Measurements from ENCODE around the gene SEMA6B. TPM values are rescaled to one million over a fixed set of nuclear protein-coding genes. Genes with fewer than 3 reads are reported as not detected.

Gene SEMA6B
- total and polyA plus RNA-seq, 2 of the 8 experiments (the other 6 are each of a cell fraction or from before 2014, with no cell fraction given) = 31.3 to 54.4 TPM

DNA sequence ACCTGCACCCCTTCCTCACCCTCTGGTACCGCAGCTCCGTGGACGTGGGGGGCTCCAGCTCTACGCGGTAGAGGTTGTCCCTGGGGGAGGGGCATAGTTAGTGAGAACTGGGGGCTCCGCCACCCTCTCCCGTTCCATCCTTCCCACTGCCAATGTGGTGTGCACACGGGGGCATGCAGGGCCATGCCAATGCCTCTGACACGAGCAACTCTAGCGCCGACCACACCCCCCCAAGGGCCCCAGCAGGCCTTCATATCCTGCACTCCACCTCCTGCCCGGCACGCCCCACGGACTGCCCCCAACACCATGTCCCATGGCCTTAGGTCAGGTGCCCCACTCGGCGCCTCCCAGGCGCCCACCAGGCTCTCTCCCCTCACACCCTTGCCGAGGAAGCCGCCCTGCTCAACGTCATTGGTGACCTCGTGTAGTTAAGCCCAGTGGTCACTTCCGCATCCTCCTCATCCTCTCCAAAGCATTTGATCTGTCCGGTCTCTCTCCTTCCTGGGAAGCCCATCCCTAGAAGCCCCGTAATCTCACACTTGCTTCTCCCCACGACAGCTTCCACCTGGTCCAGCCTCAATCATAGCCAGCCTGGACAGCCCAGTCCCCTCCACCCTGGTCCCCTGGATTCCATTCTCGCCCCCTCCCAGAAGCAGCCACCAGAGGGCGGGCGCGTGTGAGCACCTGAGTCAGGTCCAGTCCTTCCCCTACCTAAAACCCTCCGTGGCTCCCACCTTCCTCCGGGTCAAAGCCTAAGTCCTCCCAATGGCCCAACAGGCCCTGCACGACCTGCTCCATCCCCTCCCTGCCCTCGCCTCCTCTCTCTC, 2.1 kb downstream of the SEMA6B start (continued):
- peak; percentile 88 for TF ChIP-seq KDM1A (IDR thresholded peaks at IDR 0.05; ENCODE audit: borderline replicate concordance, low read length)

Measured in H1 (cell line).